Lower lobe of right lung (tissue), 2 donors: Measurements from ENCODE around the gene DHODH. TPM values are rescaled to one million over a fixed set of nuclear protein-coding genes. Genes with fewer than 3 reads are reported as not detected.

Experiments
- ATAC-seq, 2 donors: fragments of 200-7000 bp; cut with Tn5 transposase; one replicate each; pipeline ENCODE4 v1.9.1; 2020 to 2022; ENCODE audit warnings: mild to moderate bottlenecking in 2 of 2, moderate library complexity in 2 of 2
- DNase-seq: peaks from one replicate; pipeline ENCODE4 v3.0.0-alpha.2; 2020
- H3K27ac ChIP-seq: fragments of 200-600 bp; one replicate; pipeline ENCODE4 v1.8.0; 2022
- H3K27me3 ChIP-seq: fragments of 200-600 bp; one replicate; pipeline ENCODE4 v1.8.0; 2022; ENCODE audit warnings: low read depth
- H3K36me3 ChIP-seq: fragments of 200-600 bp; one replicate; pipeline ENCODE4 v1.8.0; 2022; ENCODE audit warnings: mild to moderate bottlenecking
- H3K4me1 ChIP-seq: fragments of 200-600 bp; one replicate; pipeline ENCODE4 v1.8.0; 2022
- H3K4me3 ChIP-seq: fragments of 200-600 bp; one replicate; pipeline ENCODE4 v1.8.0; 2022; ENCODE audit warnings: mild to moderate bottlenecking
- H3K9me3 ChIP-seq: fragments of 200-600 bp; one replicate; pipeline ENCODE4 v1.8.0; 2022
- CTCF ChIP-seq: fragments of 200-600 bp; IDR thresholded peaks from one replicate; pipeline ENCODE4 v1.8.0; 2022; ENCODE audit warnings: antibody characterized with exemption, mild to moderate bottlenecking
- intact Hi-C: fragments of 100-400 bp; cut with DNase I; formaldehyde crosslinking; loops from one replicate; pipeline ENCODE4 v1.11.0; 2022
- total RNA-seq: library from RNA; stranded (reverse); fragmentation: NEBNext Ultra II Directional; extraction: Animal tissue kit (Norgen Biotek cat#: 25700); gene quantifications from one replicate; pipeline ENCODE4 v1.2.1, GENCODE V29; 2021
- donor health status: DM: no; HTN: yes; CAD: no; lungs with severe emphysema.

Gene DHODH
- total RNA-seq, 1 donor from 2014 or later: 8.2 TPM

GRCh38 chr16:72060405-72060804 is 51.9 kb downstream of the DHODH start:
- DNase-seq: no peak
- Histone ChIP-seq H3K36me3 (no peaks in the 10 kb centered on the region), H3K4me1 (no peaks in the 10 kb centered on the region), H3K9me3 (no peaks in the 10 kb centered on the region), H3K27ac (no peak overlapping the region), H3K4me3 (no peak overlapping the region), H3K27me3 (no peaks in the 10 kb centered on the region)
- no peak for TF ChIP-seq CTCF
- peak in 1 of 2 donors; percentile 12 for ATAC-seq
- intact Hi-C loops: no loop called here

GRCh38 chr16:72061564-72061963 is 53.0 kb downstream of the DHODH start:
- H3K27ac ChIP-seq: no peak overlapping the region
- H3K4me1 ChIP-seq: no peaks in the 10 kb centered on the region
- no peaks in the 10 kb centered on the region for H3K36me3 ChIP-seq
- H3K4me3 ChIP-seq: no peak overlapping the region
- ATAC-seq (no peak), DNase-seq (no peak)
- intact Hi-C loops: no loop called here
- no peaks in the 10 kb centered on the region for H3K27me3 ChIP-seq
- no peak for TF ChIP-seq CTCF
- no peaks in the 10 kb centered on the region for H3K9me3 ChIP-seq

GRCh38 chr16:72064361-72064894 is 55.9 kb downstream of the DHODH start:
- no peak for DNase-seq
- Histone ChIP-seq H3K36me3 (no peaks in the 10 kb centered on the region), H3K27me3 (no peaks in the 10 kb centered on the region), H3K9me3 (no peaks in the 10 kb centered on the region), H3K4me1 (peaks cover 7% of the 10 kb centered on the region), H3K27ac (no peak overlapping the region), H3K4me3 (no peak overlapping the region)
- no peak for ATAC-seq
- TF ChIP-seq CTCF: no peak
- intact Hi-C loops: no loop called here

- peak in 1 of 2 donors; percentile 69 for ATAC-seq
- intact Hi-C loops: no loop called here
- no peak overlapping the region for H3K4me3 ChIP-seq
- TF ChIP-seq CTCF: peak; percentile 57
- H3K27ac ChIP-seq: no peak overlapping the region
- peaks cover 7% of the 10 kb centered on the region for H3K4me1 ChIP-seq
- DNase-seq: no peak
- H3K27me3 ChIP-seq: no peaks in the 10 kb centered on the region
- H3K9me3 ChIP-seq: no peaks in the 10 kb centered on the region
- no peaks in the 10 kb centered on the region for H3K36me3 ChIP-seq
Observed at GRCh38 chr16:72066747-72067146, 58.2 kb downstream of the DHODH start.

- H3K9me3 ChIP-seq: no peaks in the 10 kb centered on the region
- H3K36me3 ChIP-seq: no peaks in the 10 kb centered on the region
- peaks cover 7% of the 10 kb centered on the region for H3K4me1 ChIP-seq
- no peaks in the 10 kb centered on the region for H3K27me3 ChIP-seq
- no peak for TF ChIP-seq CTCF
- intact Hi-C loops: no loop called here
- DNase-seq (no peak), ATAC-seq (peak in 1 of 2 donors; percentile 57)
- no peak overlapping the region for H3K4me3 ChIP-seq
- H3K27ac ChIP-seq: no peak overlapping the region
Observed at GRCh38 chr16:72068930-72069329, 60.4 kb downstream of the DHODH start.
